HepG2 (cell line): ENCODE data around the gene ATG2A. TPM values are rescaled to one million over a fixed set of nuclear protein-coding genes. Genes with fewer than 3 reads are reported as not detected.

Experiments
- EP300 ChIP-seq, 3 experiments: sonication (generic) in 1 of 3; formaldehyde crosslinking in 1 of 3; IDR thresholded peaks; 2 replicates each; pipeline versions ENCODE4 v1.5.1 to v1.6.1; 2011 to 2020; ENCODE audit warnings: low read depth in 2 of 3, low read length in 2 of 3, borderline replicate concordance in 1 of 3, improper control_type of control experiment in 1 of 3, mild to moderate bottlenecking in 1 of 3, missing genetic modification reagents in 1 of 3, moderate library complexity in 1 of 3
- JUNB ChIP-seq: sonication (generic); formaldehyde crosslinking; IDR thresholded peaks from 2 replicates; pipeline ENCODE4 v1.8.0; 2022; ENCODE audit warnings: missing genetic modification reagents, mild to moderate bottlenecking, borderline replicate concordance
- MEF2D ChIP-seq: sonication (generic); formaldehyde crosslinking; IDR thresholded peaks from 2 replicates; pipeline ENCODE4 v1.5.1; 2020; ENCODE audit warnings: mild to moderate bottlenecking, missing genetic modification reagents
- SMARCC2 ChIP-seq: fragments of 450-650 bp; IDR thresholded peaks from 2 replicates; pipeline ENCODE4 v1.6.1; 2017; ENCODE audit warnings: antibody characterized with exemption, mild to moderate bottlenecking
- ZBTB40 ChIP-seq, 2 experiments: fragments of 450-650 bp in 1 of 2; sonication (generic) in 1 of 2; formaldehyde crosslinking in 1 of 2; IDR thresholded peaks; 2 replicates each; pipeline versions ENCODE4 v1.6.1 to v1.8.0; 2016 to 2022; ENCODE audit warnings: antibody characterized with exemption in 1 of 2, mild to moderate bottlenecking in 1 of 2, missing genetic modification reagents in 1 of 2
- polyA plus RNA-seq, 8 experiments: library from polyadenylated mRNA; depleted of rRNA in 3 of 8; stranded (reverse) in 7 of 8; unstranded in 1 of 8; fragments of >200 nt; fragmentation: Illumina TruSeq in 4 of 8; extraction: Trizol in 4 of 8; gene quantifications; 2 replicates each; pipeline versions ENCODE4 v1.2.1 to v1.2.3, GENCODE V29; 2011 to 2016; ENCODE audit warnings: low read depth in 4 of 8, missing spikeins in 1 of 8, mixed read lengths in 1 of 8; ENCODE audit not compliant: insufficient read depth in 1 of 8
- total RNA-seq, 5 experiments: library from RNA; depleted of rRNA; stranded (reverse); fragments of >200 nt; fragmentation: Illumina TruSeq; extraction: Trizol; gene quantifications; 2 replicates each; pipeline ENCODE4 v1.2.3, GENCODE V29; 2016; ENCODE audit warnings: low read depth in 1 of 5
- TF ChIP-seq, protein P1 (sequence below): sonication (generic); formaldehyde crosslinking; IDR thresholded peaks from 2 replicates; pipeline ENCODE4 v1.5.1; 2020; ENCODE audit warnings: mild to moderate bottlenecking, missing genetic modification reagents, moderate library complexity

The ATG2A gene
- total and polyA plus RNA-seq, 2 of the 13 experiments (the other 11 are each of a cell fraction or from before 2014, with no cell fraction given): 6.7 to 8.0 TPM

GRCh38 chr11:64894070-64894811, 22.8 kb downstream of the ATG2A start (continued):
- TF ChIP-seq, protein P1, sequence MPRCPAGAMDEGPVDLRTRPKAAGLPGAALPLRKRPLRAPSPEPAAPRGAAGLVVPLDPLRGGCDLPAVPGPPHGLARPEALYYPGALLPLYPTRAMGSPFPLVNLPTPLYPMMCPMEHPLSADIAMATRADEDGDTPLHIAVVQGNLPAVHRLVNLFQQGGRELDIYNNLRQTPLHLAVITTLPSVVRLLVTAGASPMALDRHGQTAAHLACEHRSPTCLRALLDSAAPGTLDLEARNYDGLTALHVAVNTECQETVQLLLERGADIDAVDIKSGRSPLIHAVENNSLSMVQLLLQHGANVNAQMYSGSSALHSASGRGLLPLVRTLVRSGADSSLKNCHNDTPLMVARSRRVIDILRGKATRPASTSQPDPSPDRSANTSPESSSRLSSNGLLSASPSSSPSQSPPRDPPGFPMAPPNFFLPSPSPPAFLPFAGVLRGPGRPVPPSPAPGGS: no peak
- TF ChIP-seq SMARCC2 (no peak), JUNB (CRISPR knock-in tag) (no peak), EP300 (IDR thresholded peaks at IDR 0.05; ENCODE audit: low read depth in 2 of 2, low read length in 2 of 2) (peak in 1 of 2 experiments; percentile 55; a peak in 2 of 4 replicates), EP300 (CRISPR knock-in tag; IDR thresholded peaks at IDR 0.05; ENCODE audit: borderline replicate concordance) (peak; percentile 67), ZBTB40 (IDR thresholded peaks at IDR 0.05) (no peak), ZBTB40 (CRISPR knock-in tag; IDR thresholded peaks at IDR 0.05) (no peak), MEF2D (CRISPR knock-in tag) (peak; percentile 82)
